Measurements from ENCODE around the gene TAS2R7. TPM values are rescaled to one million over a fixed set of nuclear protein-coding genes. Genes with fewer than 3 reads are reported as not detected.
"Not testable (repeated sequence)": the region's sequence is repeated elsewhere in the genome, so short reads cannot be mapped to it uniquely, and the experiment has no call there.

The TAS2R7 gene
- total and polyA plus RNA-seq, 7 donors, result not detected

DNA sequence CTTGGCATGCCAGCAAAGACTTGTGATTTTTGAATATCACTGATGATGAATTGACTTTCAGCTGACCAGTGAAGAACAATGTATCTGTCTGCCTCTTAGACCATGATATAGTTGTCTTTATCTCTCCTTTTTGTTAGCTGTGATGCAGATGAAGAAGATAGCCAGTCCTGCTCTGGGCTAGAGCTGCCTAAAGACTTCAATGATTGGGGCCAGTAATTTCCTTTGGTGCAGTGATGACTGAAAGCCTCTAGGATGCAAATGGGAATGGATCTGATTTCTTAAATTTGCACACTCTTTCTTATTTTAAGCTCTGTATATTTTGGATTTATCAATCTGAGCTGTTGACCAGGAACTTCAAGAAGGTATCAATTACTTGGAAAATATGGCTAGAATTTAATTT is 7.6 kb upstream of the TAS2R7 start, which contains the start of gene TAS2R9:
TSS of gene TAS2R9 (minus strand) at position 101 of the 400 bp plus-strand sequence. CDS start at position 8, 93 bp downstream.
- TF ChIP-seq POLR2A (IDR thresholded peaks at IDR 0.05) (no peak), EP300 (IDR thresholded peaks at IDR 0.05) (no peak), POLR2AphosphoS5 (IDR thresholded peaks at IDR 0.05) (no peak)
- TF ChIP-seq, protein P1, sequence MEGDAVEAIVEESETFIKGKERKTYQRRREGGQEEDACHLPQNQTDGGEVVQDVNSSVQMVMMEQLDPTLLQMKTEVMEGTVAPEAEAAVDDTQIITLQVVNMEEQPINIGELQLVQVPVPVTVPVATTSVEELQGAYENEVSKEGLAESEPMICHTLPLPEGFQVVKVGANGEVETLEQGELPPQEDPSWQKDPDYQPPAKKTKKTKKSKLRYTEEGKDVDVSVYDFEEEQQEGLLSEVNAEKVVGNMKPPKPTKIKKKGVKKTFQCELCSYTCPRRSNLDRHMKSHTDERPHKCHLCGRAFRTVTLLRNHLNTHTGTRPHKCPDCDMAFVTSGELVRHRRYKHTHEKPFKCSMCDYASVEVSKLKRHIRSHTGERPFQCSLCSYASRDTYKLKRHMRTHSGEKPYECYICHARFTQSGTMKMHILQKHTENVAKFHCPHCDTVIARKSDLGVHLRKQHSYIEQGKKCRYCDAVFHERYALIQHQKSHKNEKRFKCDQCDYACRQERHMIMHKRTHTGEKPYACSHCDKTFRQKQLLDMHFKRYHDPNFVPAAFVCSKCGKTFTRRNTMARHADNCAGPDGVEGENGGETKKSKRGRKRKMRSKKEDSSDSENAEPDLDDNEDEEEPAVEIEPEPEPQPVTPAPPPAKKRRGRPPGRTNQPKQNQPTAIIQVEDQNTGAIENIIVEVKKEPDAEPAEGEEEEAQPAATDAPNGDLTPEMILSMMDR (IDR thresholded peaks at IDR 0.05), result no peak
- no peak within 1 kb of the TSS for H3K4me3 ChIP-seq
- H3K27ac ChIP-seq, result no peak within 1 kb of the TSS
- intact Hi-C loops (cut with DNase I), result no loop called here
- no peaks in the 10 kb centered on the region for H3K36me3 ChIP-seq
- DNase-seq, result no peak
- H3K27me3 ChIP-seq, result no peaks in the 10 kb centered on the region
- H3K9me3 ChIP-seq, result no peaks in the 10 kb centered on the region
- no peaks in the 10 kb centered on the region for H3K4me1 ChIP-seq

DNA sequence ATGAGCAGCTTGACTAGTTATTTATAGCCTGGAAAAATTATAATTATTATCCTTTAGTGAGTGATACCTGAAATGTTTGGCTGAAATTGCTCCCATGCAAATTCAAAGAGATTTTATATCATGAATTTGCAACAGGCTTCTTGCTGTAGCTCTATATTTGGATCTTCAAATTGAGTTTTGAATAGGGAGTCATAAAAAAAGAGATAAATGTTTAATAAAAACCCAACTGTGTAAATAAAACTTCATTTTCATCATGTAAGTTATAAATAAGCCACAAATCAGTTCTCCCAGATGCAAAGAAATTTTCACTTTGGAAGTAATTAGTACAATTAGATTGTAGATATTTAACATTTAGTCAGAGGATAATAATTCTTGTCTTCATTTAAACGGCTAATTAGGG is 4.8 kb upstream of the TAS2R7 start, which contains the start of gene TAS2R8:
TSS of gene TAS2R8 (minus strand) at position 101 of the 400 bp plus-strand sequence. CDS start 306 bp downstream, outside the sequence.
- H3K27me3 ChIP-seq, result no peaks in the 10 kb centered on the region
- H3K9me3 ChIP-seq, result no peaks in the 10 kb centered on the region
- no peaks in the 10 kb centered on the region for H3K36me3 ChIP-seq
- no peak within 1 kb of the TSS for H3K27ac ChIP-seq
- 57 to 73% methylated on average over 1 of the region's 1 CpG for WGBS, 2 donors
- TF ChIP-seq POLR2AphosphoS5 (IDR thresholded peaks at IDR 0.05), result no peak
- TF ChIP-seq EP300 (IDR thresholded peaks at IDR 0.05), result no peak
- no peak for TF ChIP-seq POLR2A (IDR thresholded peaks at IDR 0.05)
- TF ChIP-seq, protein P1 (IDR thresholded peaks at IDR 0.05), result no peak
- intact Hi-C loops (cut with DNase I), result no loop called here
- no peaks in the 10 kb centered on the region for H3K4me1 ChIP-seq
- no peak for DNase-seq
- H3K4me3 ChIP-seq, result no peak within 1 kb of the TSS

DNA sequence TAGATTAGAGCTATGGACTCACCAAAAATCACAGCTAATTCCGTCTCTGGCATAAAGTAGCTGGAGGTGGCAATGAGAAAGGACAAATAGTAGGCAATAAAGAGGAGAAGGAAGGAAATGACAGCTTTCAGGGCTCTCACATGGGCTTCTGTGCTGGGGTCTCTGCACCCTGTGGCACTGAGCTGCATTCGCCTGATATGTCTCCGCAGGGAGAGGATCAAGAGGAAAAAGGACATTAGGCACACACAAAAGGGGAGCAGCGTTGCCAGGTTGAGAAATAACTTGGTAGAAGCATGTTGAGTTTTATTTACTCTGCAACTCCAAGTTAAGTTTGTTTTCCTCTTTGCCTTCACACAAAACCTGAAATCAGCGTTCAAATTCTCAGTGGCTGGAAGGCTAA is 686 bp downstream of the TAS2R7 start:
- WGBS, 2 donors, result 65 to 68% methylated on average over 5 of the region's 5 CpGs
- no peak for TF ChIP-seq EP300 (IDR thresholded peaks at IDR 0.05)
- no peak for TF ChIP-seq POLR2AphosphoS5 (IDR thresholded peaks at IDR 0.05)
- TF ChIP-seq, protein P1 (IDR thresholded peaks at IDR 0.05), result no peak
- TF ChIP-seq POLR2A (IDR thresholded peaks at IDR 0.05), result no peak
- Histone ChIP-seq H3K27ac (no peak overlapping the region), H3K36me3 (no peaks in the 10 kb centered on the region), H3K4me1 (no peaks in the 10 kb centered on the region), H3K9me3 (no peaks in the 10 kb centered on the region), H3K27me3 (no peaks in the 10 kb centered on the region), H3K4me3 (no peak overlapping the region)
- DNase-seq, result no peak
- intact Hi-C loops (cut with DNase I), result no loop called here

DNA sequence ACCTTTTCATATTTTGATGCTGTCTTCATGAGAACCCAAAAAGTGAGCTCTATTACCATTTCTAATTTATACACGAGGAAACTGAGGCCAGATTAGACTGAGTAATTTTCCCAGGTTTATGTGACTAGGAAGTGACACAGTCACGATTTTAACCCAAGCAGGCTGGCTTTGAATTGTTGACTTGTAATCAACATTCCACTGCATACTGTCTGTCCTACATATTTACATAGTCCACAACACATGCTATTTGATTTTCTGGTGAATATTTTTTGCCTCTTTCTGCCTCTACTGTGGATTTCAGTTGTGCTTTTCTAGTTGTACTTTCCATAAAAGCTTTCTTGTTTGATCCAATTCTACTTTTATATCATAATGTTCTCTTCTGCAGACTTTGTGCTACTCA is 8.2 kb downstream of the TAS2R7 start:
- H3K4me1 ChIP-seq, result no peaks in the 10 kb centered on the region
- intact Hi-C loops (cut with DNase I), result no loop called here
- no peaks in the 10 kb centered on the region for H3K36me3 ChIP-seq

GRCh38 chr12:10791769-10792168 is 10.7 kb downstream of the TAS2R7 start:
- intact Hi-C loops (cut with DNase I); H3K27me3 ChIP-seq; H3K36me3 ChIP-seq; DNase-seq; H3K27ac ChIP-seq; H3K9me3 ChIP-seq; H3K4me1 ChIP-seq; H3K4me3 ChIP-seq: not testable (repeated sequence)
- 89 to 93% methylated on average over 4 of the region's 4 CpGs for WGBS, 2 donors

More for the DNA sequence above, 8.2 kb downstream of the TAS2R7 start:
- H3K9me3 ChIP-seq, result no peaks in the 10 kb centered on the region
- 35 to 63% methylated on average over 2 of the region's 2 CpGs for WGBS, 2 donors
- DNase-seq, result no peak
- H3K4me3 ChIP-seq, result no peak overlapping the region
- TF ChIP-seq POLR2AphosphoS5 (IDR thresholded peaks at IDR 0.05), result no peak
- no peak for TF ChIP-seq POLR2A (IDR thresholded peaks at IDR 0.05)
- TF ChIP-seq EP300 (IDR thresholded peaks at IDR 0.05), result no peak
- TF ChIP-seq, protein P1 (IDR thresholded peaks at IDR 0.05), result no peak
- H3K27me3 ChIP-seq, result no peaks in the 10 kb centered on the region
- no peak overlapping the region for H3K27ac ChIP-seq

All from sigmoid colon (tissue), 7 donors.